HG03108 (cell line): ENCODE measurements around the gene CXorf51A.
"Not testable (repeated sequence)": the region's sequence is repeated elsewhere in the genome, so short reads cannot be mapped to it uniquely, and the experiment has no call there.

Experiments
- ATAC-seq: cut with Tn5 transposase; IDR thresholded peaks from one replicate; pipeline ENCODE4 v1.9.1; 2021; ENCODE audit warnings: moderate library complexity; ENCODE audit not compliant: unreplicated experiment

CXorf51A gene

DNA sequence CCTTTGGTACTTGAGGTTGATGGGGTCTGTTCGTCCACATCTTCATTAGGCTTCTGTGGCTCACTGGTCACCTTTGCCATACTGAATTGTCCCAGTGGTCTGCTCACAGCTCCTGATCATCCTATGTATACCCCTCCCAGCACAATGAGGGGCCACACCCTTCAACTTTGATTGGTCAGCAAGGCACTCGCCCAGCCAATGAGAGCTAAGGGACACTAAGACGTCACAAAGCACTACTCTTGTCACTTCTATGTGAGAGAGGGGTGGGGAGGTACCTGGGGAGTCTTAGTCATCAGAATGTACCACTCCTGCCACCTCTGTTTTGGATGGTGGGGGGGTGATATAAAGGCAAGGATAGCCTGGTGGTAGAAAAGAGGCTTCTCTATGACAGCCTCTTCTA is at the start of gene CXorf51A:
Gene CXorf51A (minus strand): TSS at position 101 of the 400 bp plus-strand sequence. CDS start 21 bp downstream, at position 80.
- not testable (repeated sequence) for ATAC-seq

DNA sequence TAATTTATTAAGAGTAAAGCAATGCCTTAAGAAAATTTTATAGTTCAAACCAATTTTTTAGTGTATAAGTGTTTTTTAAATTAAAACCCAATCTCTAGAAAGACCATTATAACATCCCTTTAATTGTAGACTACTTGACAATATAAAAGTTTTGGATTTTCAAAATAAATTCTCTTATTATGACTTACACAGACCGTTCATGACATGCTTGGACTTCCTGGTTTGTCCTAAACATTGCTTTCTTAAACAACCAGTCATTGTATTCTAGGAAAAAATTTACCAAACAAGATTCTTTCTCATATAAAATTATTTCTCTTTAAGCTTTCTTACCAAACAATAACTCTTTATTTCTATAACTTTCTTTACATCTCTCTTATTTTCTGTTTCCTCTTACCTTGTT is 49.0 kb upstream of the CXorf51A start:
- ATAC-seq = no peak

DNA sequence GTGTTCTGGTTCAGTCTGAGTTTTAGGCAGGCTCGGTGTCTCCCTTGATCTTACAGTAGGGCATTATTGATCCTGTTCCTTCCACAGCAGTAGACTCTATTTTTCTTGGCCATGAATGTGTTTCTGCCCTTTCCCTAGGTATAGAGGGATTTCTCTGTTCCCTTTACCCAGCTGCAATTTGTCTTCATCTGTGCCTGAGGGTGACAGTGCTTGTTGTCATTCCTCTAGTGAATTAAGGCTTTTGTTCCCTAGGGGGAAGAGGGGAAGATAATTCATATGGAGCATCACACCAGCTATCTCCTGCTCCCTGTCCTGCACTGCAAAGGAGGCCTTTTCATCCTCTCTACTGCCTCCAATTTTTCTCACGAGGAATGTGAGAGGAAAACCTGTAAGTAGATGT is 39.7 kb upstream of the CXorf51A start:
- ATAC-seq = no peak

- no peak for ATAC-seq
Measured at GRCh38 chrX:146831994-146832393, 17.4 kb upstream of the CXorf51A start.

GRCh38 chrX:146809471-146809870 is 5.1 kb downstream of the CXorf51A start, which contains the start of gene CXorf51B:
TSS of gene CXorf51B (plus strand) at chrX:146809771. CDS start at chrX:146809792, 21 bp downstream.
- not testable (repeated sequence) for ATAC-seq
